ENCODE measurements around the gene OLFM2.

OLFM2 gene

GRCh38 chr19:9941671-9942070 is 5.4 kb upstream of the OLFM2 start:
- TF ChIP-seq ARNTL (CRISPR knock-in tag; IDR thresholded peaks at IDR 0.05; ENCODE audit: borderline replicate concordance, low read depth) = no peak
- no peak for TF ChIP-seq PPARA (CRISPR knock-in tag; IDR thresholded peaks at IDR 0.05; ENCODE audit: borderline replicate concordance)
- TF ChIP-seq, protein P1, sequence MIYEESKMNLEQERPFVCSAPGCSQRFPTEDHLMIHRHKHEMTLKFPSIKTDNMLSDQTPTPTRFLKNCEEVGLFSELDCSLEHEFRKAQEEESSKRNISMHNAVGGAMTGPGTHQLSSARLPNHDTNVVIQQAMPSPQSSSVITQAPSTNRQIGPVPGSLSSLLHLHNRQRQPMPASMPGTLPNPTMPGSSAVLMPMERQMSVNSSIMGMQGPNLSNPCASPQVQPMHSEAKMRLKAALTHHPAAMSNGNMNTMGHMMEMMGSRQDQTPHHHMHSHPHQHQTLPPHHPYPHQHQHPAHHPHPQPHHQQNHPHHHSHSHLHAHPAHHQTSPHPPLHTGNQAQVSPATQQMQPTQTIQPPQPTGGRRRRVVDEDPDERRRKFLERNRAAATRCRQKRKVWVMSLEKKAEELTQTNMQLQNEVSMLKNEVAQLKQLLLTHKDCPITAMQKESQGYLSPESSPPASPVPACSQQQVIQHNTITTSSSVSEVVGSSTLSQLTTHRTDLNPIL (CRISPR knock-in tag; IDR thresholded peaks at IDR 0.05; ENCODE audit: low read depth) = no peak
- TF ChIP-seq ZFP30 (CRISPR knock-in tag; IDR thresholded peaks at IDR 0.05) = no peak
- no peak for TF ChIP-seq ZNF70 (CRISPR knock-in tag; IDR thresholded peaks at IDR 0.05)
- TF ChIP-seq PATZ1 (CRISPR knock-in tag; IDR thresholded peaks at IDR 0.05; ENCODE audit: borderline replicate concordance) = no peak
- TF ChIP-seq TSHZ2 (CRISPR knock-in tag; IDR thresholded peaks at IDR 0.05) = no peak
- no peak for TF ChIP-seq CSDC2 (CRISPR knock-in tag; IDR thresholded peaks at IDR 0.05)
- TF ChIP-seq TOX (CRISPR knock-in tag; IDR thresholded peaks at IDR 0.05; ENCODE audit: borderline replicate concordance) = no peak
- no peak for TF ChIP-seq TCF4 (CRISPR knock-in tag; IDR thresholded peaks at IDR 0.05; ENCODE audit: borderline replicate concordance)
- TF ChIP-seq BACH2 (CRISPR knock-in tag; IDR thresholded peaks at IDR 0.05; ENCODE audit: borderline replicate concordance) = no peak
- ATAC-seq = no peak

GRCh38 chr19:9941231-9941630 is 4.9 kb upstream of the OLFM2 start:
- TF ChIP-seq ZC3H10 (CRISPR knock-in tag; IDR thresholded peaks at IDR 0.05) (no peak), OSR1 (CRISPR knock-in tag; IDR thresholded peaks at IDR 0.05) (no peak), ZFP30 (CRISPR knock-in tag; IDR thresholded peaks at IDR 0.05) (no peak), TSHZ2 (CRISPR knock-in tag; IDR thresholded peaks at IDR 0.05) (no peak), CSDC2 (CRISPR knock-in tag; IDR thresholded peaks at IDR 0.05) (no peak), TOX (CRISPR knock-in tag; IDR thresholded peaks at IDR 0.05; ENCODE audit: borderline replicate concordance) (no peak), ISL1 (CRISPR knock-in tag; IDR thresholded peaks at IDR 0.05) (no peak), BACH2 (CRISPR knock-in tag; IDR thresholded peaks at IDR 0.05; ENCODE audit: borderline replicate concordance) (no peak), ZNF8 (CRISPR knock-in tag; IDR thresholded peaks at IDR 0.05) (no peak), ARNTL (CRISPR knock-in tag; IDR thresholded peaks at IDR 0.05; ENCODE audit: borderline replicate concordance, low read depth) (no peak), ZNF70 (CRISPR knock-in tag; IDR thresholded peaks at IDR 0.05) (no peak), ZFP3 (CRISPR knock-in tag; IDR thresholded peaks at IDR 0.05) (no peak), ZNF565 (CRISPR knock-in tag; conservative IDR thresholded peaks at IDR 0.05; ENCODE audit: low read depth) (no peak)
- TF ChIP-seq, protein P2, sequence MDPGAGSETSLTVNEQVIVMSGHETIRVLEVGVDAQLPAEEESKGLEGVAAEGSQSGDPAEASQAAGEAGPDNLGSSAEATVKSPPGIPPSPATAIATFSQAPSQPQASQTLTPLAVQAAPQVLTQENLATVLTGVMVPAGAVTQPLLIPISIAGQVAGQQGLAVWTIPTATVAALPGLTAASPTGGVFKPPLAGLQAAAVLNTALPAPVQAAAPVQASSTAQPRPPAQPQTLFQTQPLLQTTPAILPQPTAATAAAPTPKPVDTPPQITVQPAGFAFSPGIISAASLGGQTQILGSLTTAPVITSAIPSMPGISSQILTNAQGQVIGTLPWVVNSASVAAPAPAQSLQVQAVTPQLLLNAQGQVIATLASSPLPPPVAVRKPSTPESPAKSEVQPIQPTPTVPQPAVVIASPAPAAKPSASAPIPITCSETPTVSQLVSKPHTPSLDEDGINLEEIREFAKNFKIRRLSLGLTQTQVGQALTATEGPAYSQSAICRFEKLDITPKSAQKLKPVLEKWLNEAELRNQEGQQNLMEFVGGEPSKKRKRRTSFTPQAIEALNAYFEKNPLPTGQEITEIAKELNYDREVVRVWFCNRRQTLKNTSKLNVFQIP (CRISPR knock-in tag; IDR thresholded peaks at IDR 0.05; ENCODE audit: borderline replicate concordance, low read depth) = no peak
- TF ChIP-seq, protein P1 (CRISPR knock-in tag; IDR thresholded peaks at IDR 0.05; ENCODE audit: low read depth) = no peak
- ATAC-seq = no peak
